Ureter (tissue), 1 donor: ENCODE data around the gene ARL15. TPM values are rescaled to one million over a fixed set of nuclear protein-coding genes. Genes with fewer than 3 reads are reported as not detected.
"Not testable (repeated sequence)": the region's sequence is repeated elsewhere in the genome, so short reads cannot be mapped to it uniquely, and the experiment has no call there.

ENCODE experiments used
- DNase-seq: peaks from one replicate; pipeline ENCODE4 v3.0.0-alpha.2; 2020; ENCODE audit warnings: low spot score
- total RNA-seq: library from RNA; stranded (reverse); gene quantifications from one replicate; pipeline ENCODE4 v1.2.4, GENCODE V29; 2023
- donor health status: DM: yes; HTN: yes; CAD: no.

Gene ARL15
- total RNA-seq, 1 donor from 2014 or later: 48.0 TPM

GRCh38 chr5:54093861-54094260, 216.5 kb downstream of the ARL15 start:
- DNase-seq: no peak

DNA sequence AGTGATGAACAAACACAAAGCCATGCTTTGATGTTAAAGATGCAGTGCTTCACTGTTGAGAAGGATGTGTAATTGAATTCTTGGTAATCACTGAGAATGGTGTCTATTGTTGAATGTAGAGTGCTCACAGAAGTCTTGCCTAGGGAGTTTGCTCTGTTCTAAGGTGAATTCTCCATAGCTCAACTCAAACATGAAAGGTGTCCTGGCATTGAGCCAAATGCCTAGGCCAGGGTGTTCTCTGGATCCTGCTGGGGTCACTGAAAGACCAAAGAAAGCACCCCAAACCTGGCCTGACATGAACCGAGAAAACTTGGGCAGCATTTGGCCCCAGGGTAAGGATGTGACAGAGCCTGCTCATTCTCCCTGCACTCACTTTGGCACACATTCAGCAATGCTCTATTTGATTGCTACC, 217.3 kb downstream of the ARL15 start:
- no peak for DNase-seq

DNA sequence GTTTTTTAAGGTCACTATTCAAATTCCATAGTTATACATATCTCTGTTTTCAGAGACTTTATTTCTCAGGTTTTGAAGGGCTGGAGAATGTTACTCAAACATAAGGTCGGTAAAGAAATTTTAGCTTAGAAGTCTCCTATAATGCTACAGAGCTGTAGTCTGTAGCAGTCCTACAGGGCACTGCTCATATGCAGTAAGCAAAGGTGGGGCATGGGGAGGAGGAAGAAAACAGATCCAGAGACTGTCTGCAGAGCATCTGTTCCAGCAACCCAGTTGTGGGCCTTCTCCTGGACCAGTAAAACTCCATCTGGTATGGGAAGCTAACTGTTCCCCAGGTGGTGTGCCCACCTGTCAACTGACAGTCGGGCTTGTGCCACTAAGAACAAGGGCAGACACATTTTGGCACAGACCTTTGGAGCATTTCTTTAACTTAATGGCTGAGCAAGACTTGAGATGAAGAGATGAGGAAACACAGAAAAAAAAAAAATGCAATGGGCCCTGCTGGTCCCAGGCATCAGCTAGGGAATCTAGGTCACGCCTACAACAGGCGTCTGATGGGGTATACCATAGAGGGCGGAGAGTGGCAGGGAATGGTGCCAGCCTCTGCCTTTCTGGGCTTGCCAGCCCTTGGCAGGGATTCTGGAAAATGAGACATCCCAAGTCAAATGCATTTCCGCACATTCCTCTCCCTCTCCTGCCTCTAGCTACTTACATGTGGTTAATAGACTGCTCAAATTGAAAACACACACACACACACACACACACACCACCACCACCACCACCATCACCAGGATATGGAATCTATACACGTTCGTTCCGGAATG, 218.9 kb downstream of the ARL15 start:
- DNase-seq: no peak

DNA sequence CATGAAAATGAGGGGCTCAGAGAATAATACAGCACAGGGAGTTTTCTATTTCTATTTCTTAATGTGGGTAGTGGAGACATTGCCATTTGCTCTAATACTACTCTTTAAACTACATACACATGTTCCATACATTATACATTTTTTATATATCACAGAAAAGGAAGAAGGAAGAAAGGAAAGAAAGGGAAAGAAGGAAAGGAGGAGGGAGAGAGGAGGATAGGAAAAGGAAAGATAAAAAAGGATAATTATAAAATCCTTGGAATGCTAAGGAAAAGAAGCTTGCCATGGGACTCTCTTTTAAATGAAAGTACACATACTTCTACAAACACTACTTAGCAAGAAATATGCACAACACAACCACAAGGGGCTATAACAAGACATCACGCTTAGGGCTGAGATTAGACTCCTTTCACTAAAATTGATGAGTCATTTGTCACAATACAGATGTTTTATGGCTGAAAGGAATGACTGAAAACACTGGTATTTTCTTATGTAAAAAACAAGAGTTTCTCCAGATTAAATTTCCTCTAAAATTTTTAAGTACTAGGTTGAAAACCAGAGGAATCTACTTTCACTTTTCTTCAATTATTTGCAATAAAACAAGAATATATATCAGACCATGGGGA, 219.8 kb downstream of the ARL15 start:
- no peak for DNase-seq

DNA sequence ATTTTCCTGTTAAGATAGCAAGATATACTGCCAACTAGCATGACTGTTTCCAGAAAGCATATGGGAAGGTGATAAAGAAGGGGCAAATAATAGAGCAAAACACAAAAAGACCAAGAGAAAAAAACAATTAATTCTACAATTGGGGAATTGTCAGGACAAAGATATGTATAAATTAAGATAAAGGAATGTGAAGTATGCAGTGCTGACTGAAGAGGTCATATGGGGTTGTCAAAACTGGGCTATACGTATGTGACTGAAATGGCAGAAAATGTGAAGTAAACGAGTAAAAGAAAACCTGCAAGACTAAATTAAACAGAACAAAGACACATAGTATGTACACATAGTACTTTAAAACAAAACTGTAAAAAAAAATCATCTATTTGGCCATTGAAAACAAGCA, 222.3 kb downstream of the ARL15 start:
- no peak for DNase-seq

- DNase-seq: no peak
These were observed 222.9 kb downstream of the ARL15 start for GRCh38 chr5:54087436-54087835.

GRCh38 chr5:54086191-54086590, 224.2 kb downstream of the ARL15 start:
- no peak for DNase-seq

DNA sequence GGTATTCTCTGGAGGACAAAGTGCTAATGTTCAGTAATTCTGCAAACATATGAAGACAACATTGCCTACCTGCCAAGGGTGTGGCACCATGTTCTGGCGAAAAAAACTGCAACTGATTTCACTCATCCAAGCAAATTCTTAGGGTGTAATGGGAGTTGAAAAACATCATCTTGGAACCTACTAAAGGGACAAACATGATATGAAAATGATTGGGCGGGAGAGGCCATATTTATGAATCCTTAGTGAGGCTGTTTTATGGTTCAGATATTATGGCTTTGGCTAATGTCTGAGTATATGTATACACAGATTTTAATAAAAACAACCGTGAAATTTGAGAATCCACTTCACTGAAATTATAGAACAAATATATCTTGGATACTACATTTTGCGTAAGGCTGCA, 225.7 kb downstream of the ARL15 start:
- no peak for DNase-seq

DNA sequence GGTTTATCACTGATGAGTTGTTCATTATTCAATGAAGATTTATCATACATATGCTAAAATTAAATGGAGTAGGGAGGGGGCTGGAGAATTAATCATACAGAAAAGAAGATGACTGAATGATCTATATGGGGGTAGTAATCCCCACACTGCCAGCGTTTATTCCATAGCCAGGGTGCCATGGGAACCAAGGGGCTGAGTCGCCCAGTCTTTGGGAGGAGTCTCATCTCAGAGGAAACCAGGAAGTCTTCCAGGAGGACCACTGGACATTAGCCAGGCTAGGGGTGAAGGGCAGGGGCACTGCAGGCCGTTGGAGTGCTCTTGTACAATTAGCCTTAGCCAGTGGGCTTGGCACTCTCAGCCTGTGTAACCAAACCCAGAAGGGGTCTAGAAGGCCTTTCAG, 226.5 kb downstream of the ARL15 start:
- no peak for DNase-seq

DNA sequence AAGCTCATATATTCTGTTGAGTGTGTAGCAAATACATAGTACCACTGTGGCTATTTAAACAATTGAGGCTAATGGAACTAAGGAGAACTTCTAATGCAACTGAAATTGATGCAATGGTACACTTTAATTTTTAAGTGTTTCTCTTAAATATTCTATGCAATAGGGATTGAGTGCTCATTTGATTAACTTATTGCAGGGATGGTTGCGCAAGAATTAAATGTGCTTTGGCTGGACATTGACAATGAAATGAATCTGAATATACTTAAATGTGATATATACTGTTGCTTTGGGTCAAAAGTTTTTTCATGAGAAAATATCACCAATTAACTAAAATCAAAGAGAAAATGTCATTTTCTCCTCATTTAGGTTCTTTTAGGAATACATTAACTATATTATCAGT, 227.1 kb downstream of the ARL15 start:
- no peak for DNase-seq

DNA sequence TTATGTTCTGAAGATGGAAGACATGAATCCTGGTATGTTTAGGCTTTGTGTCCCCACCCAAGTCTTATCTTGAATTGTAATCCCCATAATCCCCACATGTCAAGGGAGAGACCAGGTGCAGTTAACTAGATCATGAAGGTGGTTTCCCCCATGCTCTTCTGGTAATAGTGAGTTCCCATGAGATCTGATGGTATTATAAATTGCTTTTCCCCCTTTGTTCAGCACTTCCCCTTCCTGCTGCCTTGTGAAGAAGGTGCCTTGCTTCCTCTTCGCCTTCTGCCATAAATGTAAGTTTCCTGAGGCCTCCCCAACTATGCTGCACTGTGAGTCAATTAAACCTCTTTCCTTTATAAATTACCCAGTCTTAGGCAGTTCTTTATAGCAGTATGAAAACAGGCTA, 229.0 kb downstream of the ARL15 start:
- no peak for DNase-seq

DNA sequence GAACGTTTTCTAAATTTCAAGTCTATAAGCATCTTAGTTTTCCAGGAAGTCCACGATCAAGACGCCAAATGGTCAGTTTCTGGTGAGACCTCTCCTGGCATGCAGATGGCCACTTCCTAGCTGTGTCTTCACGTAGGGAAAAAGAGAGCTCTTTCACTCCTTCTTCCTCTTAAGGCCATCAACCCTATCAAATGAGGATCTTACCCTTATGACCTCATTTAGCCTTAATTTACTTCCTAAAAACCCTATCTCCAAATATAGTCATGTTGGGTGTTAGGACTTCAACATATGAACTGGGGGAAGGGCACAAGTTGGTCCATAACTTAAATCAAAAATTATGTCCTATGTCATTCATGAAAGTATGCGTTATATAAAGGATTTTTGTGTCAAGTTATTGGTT, 229.5 kb downstream of the ARL15 start:
- no peak for DNase-seq

DNA sequence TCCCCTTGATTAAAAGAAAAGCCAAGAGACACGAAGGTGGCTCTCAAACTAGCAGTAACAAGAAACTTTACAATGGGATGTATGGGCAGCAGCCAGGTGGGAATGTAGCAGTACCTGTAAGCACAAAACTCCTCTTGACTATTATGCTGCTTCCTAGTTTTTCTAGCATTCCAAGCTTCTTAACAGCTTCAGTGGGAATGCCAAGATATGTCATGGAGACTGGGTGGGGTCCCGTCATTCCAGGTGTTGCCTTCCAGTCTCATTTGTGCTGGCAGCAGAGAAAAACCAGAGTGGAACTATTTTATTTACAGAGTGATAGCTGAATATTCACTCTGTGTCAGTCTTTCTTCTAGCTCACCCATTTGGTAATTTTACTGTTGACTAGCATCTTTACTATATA, 236.6 kb downstream of the ARL15 start:
- DNase-seq: no peak

DNA sequence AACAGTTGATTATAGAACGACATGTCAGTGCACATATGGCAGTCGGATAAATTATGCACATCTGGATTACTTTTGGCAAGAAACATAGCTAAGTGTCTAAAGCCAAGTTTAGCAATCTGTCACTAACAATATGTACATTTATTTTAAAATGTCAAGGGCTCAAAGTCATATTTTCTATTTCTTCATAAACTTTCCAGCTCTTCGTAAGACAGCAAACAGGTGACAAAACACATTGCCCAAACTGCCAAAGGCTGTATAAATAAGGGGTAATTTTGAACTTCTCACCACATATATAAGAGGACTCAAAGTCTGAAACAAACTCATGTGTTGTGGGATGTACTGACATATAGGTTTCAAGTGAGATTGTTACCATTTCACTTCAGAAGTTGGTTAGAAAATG, 237.2 kb downstream of the ARL15 start:
- DNase-seq: no peak

- no peak for DNase-seq
These were observed 243.9 kb downstream of the ARL15 start for GRCh38 chr5:54066433-54066832.

- no peak for DNase-seq
These were observed 246.6 kb downstream of the ARL15 start for GRCh38 chr5:54063817-54064216.

DNA sequence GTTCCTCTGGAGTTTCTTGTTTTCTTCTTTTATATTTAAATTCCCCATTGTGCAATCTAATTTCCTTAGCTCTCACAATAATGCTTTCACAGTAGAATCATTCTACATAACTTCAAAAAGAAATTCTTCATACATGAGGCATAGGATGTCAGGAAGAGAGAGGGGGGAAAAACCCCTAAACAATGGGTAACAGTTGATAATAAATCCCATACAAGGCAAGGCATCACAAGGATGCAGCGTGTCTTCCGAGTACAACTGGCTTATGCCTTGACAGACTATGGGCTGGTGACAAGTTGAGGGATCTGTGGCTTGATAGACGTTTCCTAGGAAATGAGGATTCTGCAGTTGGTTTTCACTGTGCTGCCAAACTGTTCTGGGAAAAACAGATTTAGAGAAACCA, 247.4 kb downstream of the ARL15 start:
- DNase-seq: no peak

GRCh38 chr5:54060919-54061318, 249.5 kb downstream of the ARL15 start:
- DNase-seq: not testable (repeated sequence)

GRCh38 chr5:54049963-54050362, 260.4 kb downstream of the ARL15 start:
- no peak for DNase-seq

- DNase-seq: no peak
These were observed 261.2 kb downstream of the ARL15 start for GRCh38 chr5:54049144-54049543.

- no peak for DNase-seq
These were observed 265.1 kb downstream of the ARL15 start for GRCh38 chr5:54045077-54045792.

GRCh38 chr5:54044276-54044675, 266.1 kb downstream of the ARL15 start:
- DNase-seq: not testable (repeated sequence)

DNA sequence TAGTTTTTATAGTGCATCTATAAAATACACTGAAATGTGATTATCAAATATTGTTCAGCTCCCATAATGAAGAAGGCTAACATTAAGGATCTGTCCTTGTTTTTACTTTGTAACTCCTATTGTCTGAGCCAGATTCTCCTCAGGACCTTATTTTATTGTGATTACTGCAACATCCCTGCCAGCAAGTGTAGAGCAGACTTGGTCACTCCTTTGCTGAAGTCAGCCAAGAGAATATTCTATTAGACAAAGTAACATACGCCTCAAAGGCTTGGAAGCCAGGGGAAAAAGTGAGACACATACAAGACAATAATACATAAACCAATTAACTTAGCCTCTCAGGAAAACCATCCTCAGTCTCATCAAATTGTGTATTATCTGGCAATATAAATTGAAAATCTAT, 269.6 kb downstream of the ARL15 start:
- no peak for DNase-seq
